HG03439 (cell line): ENCODE measurements around the gene EME2.

Experiments
- ATAC-seq: cut with Tn5 transposase; IDR thresholded peaks from one replicate; pipeline ENCODE4 v1.9.1; 2021; ENCODE audit warnings: mild to moderate bottlenecking, moderate library complexity; ENCODE audit not compliant: unreplicated experiment

Gene EME2

GRCh38 chr16:1766231-1766630, 6.4 kb upstream of the EME2 start:
- no peak for ATAC-seq

- no peak for ATAC-seq
Measured at GRCh38 chr16:1766701-1767100, 5.9 kb upstream of the EME2 start.

GRCh38 chr16:1767116-1767994, 5.3 kb upstream of the EME2 start:
- ATAC-seq: no peak

GRCh38 chr16:1768061-1768766, 4.4 kb upstream of the EME2 start:
- no peak for ATAC-seq

GRCh38 chr16:1768767-1769401, 3.7 kb upstream of the EME2 start:
- ATAC-seq: no peak

- no peak for ATAC-seq
Measured at GRCh38 chr16:1769402-1770300, 3.0 kb upstream of the EME2 start.

GRCh38 chr16:1770328-1771187, 2.1 kb upstream of the EME2 start:
- ATAC-seq: no peak

- no peak for ATAC-seq
Measured at GRCh38 chr16:1771188-1771863, 1.3 kb upstream of the EME2 start, which contains the start of gene NME3. TSS of gene NME3 (minus strand) at chr16:1771543. CDS start at chr16:1771534, 9 bp downstream.

GRCh38 chr16:1771864-1772361, 697 bp upstream of the EME2 start:
- ATAC-seq: no peak

- ATAC-seq: peak; percentile 45
Measured at GRCh38 chr16:1772908-1773702, 495 bp downstream of the EME2 start, which contains the start of gene MRPS34. TSS of gene MRPS34 (minus strand) at chr16:1773134. CDS start at chr16:1773119, 15 bp downstream.

GRCh38 chr16:1773703-1774447, 1.3 kb downstream of the EME2 start:
- ATAC-seq: no peak

GRCh38 chr16:1774448-1774780, 1.8 kb downstream of the EME2 start:
- no peak for ATAC-seq

- no peak for ATAC-seq
Measured at GRCh38 chr16:1775006-1775845, 2.6 kb downstream of the EME2 start.

GRCh38 chr16:1775846-1776671, 3.4 kb downstream of the EME2 start:
- no peak for ATAC-seq

- ATAC-seq: no peak
Measured at GRCh38 chr16:1776672-1776955, 4.0 kb downstream of the EME2 start.

- ATAC-seq: no peak
Measured at GRCh38 chr16:1776991-1777374, 4.4 kb downstream of the EME2 start.
